A549 (cell line): ENCODE results near the gene SRP9. TPM values are rescaled to one million over a fixed set of nuclear protein-coding genes. Genes with fewer than 3 reads are reported as not detected.
A peak's percentile ranks its signal among the peaks of the same experiment; 100 is the strongest.

Source experiments
- ATAC-seq, 2 experiments: fragments of 200-7000 bp in 1 of 2; fragments of >200 bp in 1 of 2; cut with Nextera tagmentation in 1 of 2; cut with Tn5 transposase in 1 of 2; 3 replicates each; pipeline versions ENCODE4 v1.8.0 to v1.9.1; 2018 to 2020; ENCODE audit warnings: mild to moderate bottlenecking in 1 of 2, moderate library complexity in 1 of 2
- CTCF ChIA-PET: fragments of 300-600 bp; sonication (Branson Sonifier 250); formaldehyde crosslinking; extraction: SDS; loops from one replicate; lab custom pipeline; 2021; ENCODE audit warnings: antibody characterized with exemption, inconsistent platforms; lab: Yijun Ruan, JAX
- POLR2A ChIA-PET: fragments of 350-600 bp; formaldehyde crosslinking; extraction: SDS; loops from one replicate; lab custom pipeline; 2021; ENCODE audit warnings: antibody characterized with exemption, inconsistent platforms; lab: Yijun Ruan, JAX
- DNase-seq, 2 experiments: peaks; one replicate each; pipeline versions ENCODE4 v3.0.0 to v3.0.0-alpha.2; 2011 to 2016; ENCODE audit warnings: low read depth in 1 of 2, low spot score in 1 of 2
- FAIRE-seq: peaks from 2 replicates; lab custom pipeline; 2011; peaks lifted over from hg19 to GRCh38; lab: Jason Lieb, UNC
- H3K27ac ChIP-seq, 2 experiments: fragments of >200 bp; sonication (Bioruptor Twin); formaldehyde crosslinking; 3 replicates each; pipeline ENCODE4 v1.5.1; 2016 to 2017
- H3K4me1 ChIP-seq: fragments of >200 bp; sonication (Bioruptor Twin); formaldehyde crosslinking; 3 replicates; pipeline ENCODE4 v1.6.1; 2016
- H3K4me2 ChIP-seq: fragments of >200 bp; sonication (Bioruptor Twin); formaldehyde crosslinking; 3 replicates; pipeline ENCODE4 v1.6.1; 2016
- H3K4me3 ChIP-seq: fragments of >200 bp; sonication (Bioruptor Twin); formaldehyde crosslinking; 3 replicates; pipeline ENCODE4 v1.5.1; 2016
- H3K9me3 ChIP-seq: fragments of >200 bp; sonication (Bioruptor Twin); formaldehyde crosslinking; 3 replicates; pipeline ENCODE4 v1.6.1; 2016
- ESRRA ChIP-seq: fragments of 150-350 bp; IDR thresholded peaks from 2 replicates; pipeline ENCODE4 v1.6.1; 2014; ENCODE audit warnings: mild to moderate bottlenecking, low read length, borderline replicate concordance
- GATA3 ChIP-seq: IDR thresholded peaks from 2 replicates; pipeline ENCODE4 v1.6.1; 2012; ENCODE audit warnings: borderline replicate concordance
- HEYL ChIP-seq: fragments of 250-450 bp; sonication (Bioruptor Pico); IDR thresholded peaks from 2 replicates; pipeline ENCODE4 v1.8.0; 2021; ENCODE audit warnings: mild to moderate bottlenecking, moderate library complexity
- HOXB5 ChIP-seq: fragments of 250-450 bp; sonication (Bioruptor Pico); IDR thresholded peaks from 2 replicates; pipeline ENCODE4 v1.5.0; 2020; ENCODE audit warnings: mild to moderate bottlenecking, moderate library complexity
- JUNB ChIP-seq: fragments of >200 bp; sonication (Bioruptor Twin); formaldehyde crosslinking; IDR thresholded peaks from 2 replicates; pipeline ENCODE4 v1.6.1; 2016
- KDM1A ChIP-seq: fragments of 200-600 bp; sonication (generic); IDR thresholded peaks from 2 replicates; pipeline ENCODE4 v1.6.1; 2016; ENCODE audit warnings: low read depth, mild to moderate bottlenecking
- MAFK ChIP-seq: fragments of 450-650 bp; IDR thresholded peaks from 2 replicates; pipeline ENCODE4 v1.6.1; 2014; ENCODE audit not compliant: partially characterized antibody
- POLR2A ChIP-seq: IDR thresholded peaks from 2 replicates; pipeline ENCODE4 v1.6.1; 2012; ENCODE audit warnings: mild to moderate bottlenecking, low read length
- ZC3H11A ChIP-seq: fragments of 450-650 bp; IDR thresholded peaks from 2 replicates; pipeline ENCODE4 v1.6.1; 2014; ENCODE audit warnings: antibody characterized with exemption, mild to moderate bottlenecking
- ZFP36 ChIP-seq: fragments of 450-650 bp; IDR thresholded peaks from 2 replicates; pipeline ENCODE4 v1.6.1; 2014; ENCODE audit warnings: borderline replicate concordance; ENCODE audit not compliant: partially characterized antibody
- WGBS: methylation state at CpG from one replicate; pipeline ENCODE4 v1.1.6; 2017; ENCODE audit errors: missing lambda C conversion rate; 5-methylcytosine and 5-hydroxymethylcytosine counted together
- polyA plus RNA-seq, 4 experiments: library from polyadenylated mRNA; depleted of rRNA in 3 of 4; stranded (reverse); fragments of >200 nt; fragmentation: RNase III in 1 of 4; extraction: RNeasy Plus Mini Kit Qiagen cat#74134 plus additional on column Dnase treatment in 1 of 4; gene quantifications; 2 replicates in 3 of 4; 3 replicates in 1 of 4; pipeline ENCODE4 v1.2.3, GENCODE V29; 2011 to 2017
- TF ChIP-seq, protein P1 (sequence below): fragments of 250-450 bp; sonication (Bioruptor Pico); IDR thresholded peaks from 2 replicates; pipeline ENCODE4 v1.5.0; 2021; ENCODE audit warnings: mild to moderate bottlenecking, moderate library complexity, borderline replicate concordance
- TF ChIP-seq, protein P2 (sequence below): fragments of 150-350 bp; IDR thresholded peaks from 2 replicates; pipeline ENCODE4 v1.6.1; 2014; ENCODE audit warnings: low read depth, mild to moderate bottlenecking, low read length
- TF ChIP-seq, protein P3 (sequence below): IDR thresholded peaks from 2 replicates; pipeline ENCODE4 v1.6.1; 2012
- TF ChIP-seq, protein P4 (sequence below): fragments of >200 bp; sonication (Bioruptor Twin); formaldehyde crosslinking; IDR thresholded peaks from 3 replicates; pipeline ENCODE4 v1.6.1; 2016

Gene SRP9
- polyA plus RNA-seq, 2 of the 4 experiments (the other 2 are of a cell fraction) = 352 to 629 TPM

DNA sequence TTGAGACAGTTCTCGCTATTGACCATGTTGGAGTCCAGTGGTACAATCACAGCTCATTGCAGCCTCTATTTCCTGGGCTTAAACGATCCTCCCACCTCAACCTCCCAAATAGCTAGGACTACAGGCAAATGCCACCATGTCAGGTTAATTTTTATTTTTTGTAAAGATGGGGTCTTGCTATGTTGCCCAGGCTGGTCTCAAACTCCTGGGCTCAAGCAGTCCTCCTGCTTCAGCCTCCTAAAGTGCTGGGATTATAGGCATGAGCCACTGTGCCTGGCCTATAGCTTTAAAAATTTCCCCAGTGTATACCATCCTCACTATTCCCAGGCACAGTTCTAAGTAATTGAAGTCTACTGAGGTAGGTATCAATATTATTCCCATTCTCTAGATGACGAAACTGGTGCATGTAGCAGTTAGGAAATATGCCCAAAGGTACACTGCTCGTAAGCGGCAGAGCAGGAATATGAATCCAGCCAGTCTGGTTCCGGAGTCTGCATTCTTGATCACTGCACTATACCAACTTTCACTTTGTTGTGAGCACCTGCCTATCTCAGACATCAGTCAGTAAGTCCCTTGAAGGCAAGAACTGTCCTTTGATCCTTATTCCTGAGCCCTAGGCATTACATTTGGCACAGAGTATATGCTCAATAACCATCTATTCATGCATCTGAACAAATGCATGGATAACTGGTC, 11.5 kb upstream of the SRP9 start:
- POLR2A ChIA-PET = interaction anchor here (3.6 kb wide), 1 partner anchor 12 kb away, joined by 16 read pairs; the partner anchor contains the start of gene SRP9
- ATAC-seq = no peak

DNA sequence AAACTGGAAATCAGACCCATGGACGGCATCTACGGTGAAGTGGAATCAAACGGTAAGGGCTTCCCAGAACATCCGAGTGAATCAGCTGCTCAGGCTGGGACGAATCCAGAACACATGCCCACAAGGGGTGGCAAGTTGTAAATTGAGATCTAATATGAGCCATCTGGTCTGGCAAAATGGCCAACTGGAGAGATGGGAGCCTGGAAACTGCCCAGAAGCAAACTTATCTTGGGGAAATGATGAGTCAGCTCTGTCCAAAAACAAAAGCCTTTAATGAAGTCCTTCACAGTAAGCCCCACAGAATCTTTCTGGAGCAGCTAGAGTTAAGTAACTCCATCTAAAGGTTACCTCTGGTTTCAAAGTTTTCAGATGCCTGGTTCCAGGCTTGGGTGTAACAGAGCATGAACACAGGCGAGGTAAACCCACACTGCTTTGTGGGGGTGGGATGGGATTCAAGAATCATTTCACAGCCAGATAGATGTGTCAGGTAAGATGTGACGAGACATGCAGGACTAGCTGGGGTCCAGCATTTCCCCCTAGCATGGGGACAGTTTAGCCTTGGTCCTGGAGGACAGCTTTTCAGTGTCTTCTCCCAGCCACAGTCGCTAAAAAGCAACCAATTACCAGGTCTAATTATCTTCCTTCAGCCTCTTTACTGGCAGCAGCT, 10.5 kb upstream of the SRP9 start:
- TF ChIP-seq KDM1A (no peak), MAFK (peak; percentile 89)
- 85% methylated on average over 8 of the region's 8 CpGs for WGBS
- Histone ChIP-seq H3K4me1 (peaks cover 65% of the 10 kb centered on the region), H3K27ac (peak overlapping the region; percentile 52 to 75), H3K9me3 (no peaks in the 10 kb centered on the region), H3K4me2 (no peak overlapping the region), H3K4me3 (no peak overlapping the region)
- ChIA-PET POLR2A (interaction anchor here (1.8 to 3.6 kb wide), 2 partner anchors 11 to 112 kb away, joined by 5 to 16 read pairs; partner anchors contain the start of gene SRP9), CTCF (interaction anchor here (0.5 to 20.2 kb wide), 10 partner anchors 9 to 287 kb away, joined by 3 to 429 read pairs (median 4); partner anchors contain the start of gene SRP9)
- FAIRE-seq = no peak
- DNase-seq = no peak
- ATAC-seq = no peak

More for the DNA sequence above, 11.5 kb upstream of the SRP9 start:
- H3K9me3 ChIP-seq = no peaks in the 10 kb centered on the region
- no peak for FAIRE-seq
- peaks cover 62% of the 10 kb centered on the region for H3K4me1 ChIP-seq
- 92% methylated on average over 6 of the region's 6 CpGs for WGBS
- no peak overlapping the region for H3K4me2 ChIP-seq
- CTCF ChIA-PET = interaction anchor here (0.8 to 20.2 kb wide), 6 partner anchors 11 to 286 kb away, joined by 3 to 429 read pairs (median 4); partner anchors contain the start of gene SRP9
- no peak for DNase-seq
- H3K27ac ChIP-seq = peak overlapping the region in 1 of 2 experiments; percentile 75; a peak in 2 of 6 replicates
- H3K4me3 ChIP-seq = no peak overlapping the region
- TF ChIP-seq, protein P1, sequence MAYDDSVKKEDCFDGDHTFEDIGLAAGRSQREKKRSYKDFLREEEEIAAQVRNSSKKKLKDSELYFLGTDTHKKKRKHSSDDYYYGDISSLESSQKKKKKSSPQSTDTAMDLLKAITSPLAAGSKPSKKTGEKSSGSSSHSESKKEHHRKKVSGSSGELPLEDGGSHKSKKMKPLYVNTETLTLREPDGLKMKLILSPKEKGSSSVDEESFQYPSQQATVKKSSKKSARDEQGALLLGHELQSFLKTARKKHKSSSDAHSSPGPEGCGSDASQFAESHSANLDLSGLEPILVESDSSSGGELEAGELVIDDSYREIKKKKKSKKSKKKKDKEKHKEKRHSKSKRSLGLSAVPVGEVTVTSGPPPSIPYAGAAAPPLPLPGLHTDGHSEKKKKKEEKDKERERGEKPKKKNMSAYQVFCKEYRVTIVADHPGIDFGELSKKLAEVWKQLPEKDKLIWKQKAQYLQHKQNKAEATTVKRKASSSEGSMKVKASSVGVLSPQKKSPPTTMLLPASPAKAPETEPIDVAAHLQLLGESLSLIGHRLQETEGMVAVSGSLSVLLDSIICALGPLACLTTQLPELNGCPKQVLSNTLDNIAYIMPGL (CRISPR knock-in tag) = no peak
- TF ChIP-seq ESRRA (no peak), ZFP36 (no peak), HEYL (CRISPR knock-in tag) (no peak), POLR2A (no peak), JUNB (no peak), ZC3H11A (no peak)
- TF ChIP-seq, protein P2, sequence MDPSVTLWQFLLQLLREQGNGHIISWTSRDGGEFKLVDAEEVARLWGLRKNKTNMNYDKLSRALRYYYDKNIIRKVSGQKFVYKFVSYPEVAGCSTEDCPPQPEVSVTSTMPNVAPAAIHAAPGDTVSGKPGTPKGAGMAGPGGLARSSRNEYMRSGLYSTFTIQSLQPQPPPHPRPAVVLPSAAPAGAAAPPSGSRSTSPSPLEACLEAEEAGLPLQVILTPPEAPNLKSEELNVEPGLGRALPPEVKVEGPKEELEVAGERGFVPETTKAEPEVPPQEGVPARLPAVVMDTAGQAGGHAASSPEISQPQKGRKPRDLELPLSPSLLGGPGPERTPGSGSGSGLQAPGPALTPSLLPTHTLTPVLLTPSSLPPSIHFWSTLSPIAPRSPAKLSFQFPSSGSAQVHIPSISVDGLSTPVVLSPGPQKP = no peak
- TF ChIP-seq, protein P3, sequence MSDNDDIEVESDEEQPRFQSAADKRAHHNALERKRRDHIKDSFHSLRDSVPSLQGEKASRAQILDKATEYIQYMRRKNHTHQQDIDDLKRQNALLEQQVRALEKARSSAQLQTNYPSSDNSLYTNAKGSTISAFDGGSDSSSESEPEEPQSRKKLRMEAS = no peak

DNA sequence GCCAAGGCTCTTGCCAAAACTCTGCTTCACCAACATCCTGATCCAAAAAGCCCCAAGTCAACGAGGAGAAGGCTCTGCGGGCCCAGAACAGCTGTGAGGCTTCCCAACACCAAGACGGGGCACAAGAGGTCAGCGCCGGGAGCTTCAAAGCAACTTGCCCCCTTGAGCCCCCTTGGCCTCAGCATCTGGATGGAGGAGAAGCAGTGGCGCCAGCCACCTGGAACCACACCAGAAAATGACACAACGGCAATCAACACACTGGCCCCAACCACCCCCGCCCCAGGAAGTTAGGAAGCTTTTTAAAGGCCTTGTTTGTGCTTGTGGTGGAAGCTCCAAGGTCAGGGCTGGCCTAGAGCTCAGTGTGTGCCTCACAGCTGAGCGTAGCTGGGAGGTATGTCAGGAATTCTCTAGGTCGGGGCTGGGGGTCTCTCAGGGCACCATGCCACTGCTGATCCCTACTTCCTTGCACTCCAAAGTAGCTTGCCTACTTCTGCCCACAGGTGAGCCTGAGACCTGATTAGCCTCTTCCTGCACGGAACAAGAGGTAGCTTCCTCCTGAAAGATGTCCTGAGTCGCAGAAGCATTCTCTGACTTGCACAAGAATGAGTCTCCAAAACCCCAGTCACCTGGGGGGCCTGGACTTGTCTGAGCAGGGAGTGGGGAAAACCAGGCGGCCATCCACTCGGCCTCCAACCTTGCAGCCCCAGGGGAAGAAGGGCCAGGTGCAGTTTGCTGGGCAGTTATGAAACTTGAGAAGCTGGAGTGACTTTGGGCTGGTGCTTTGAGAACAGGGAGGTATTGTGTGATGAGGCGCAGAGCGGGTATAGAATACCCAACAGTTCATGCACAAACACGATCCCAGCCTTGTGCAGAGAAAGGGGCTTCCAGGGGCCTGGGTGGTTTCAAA, 9.7 kb upstream of the SRP9 start:
- POLR2A ChIA-PET = interaction anchor here (1.8 to 3.6 kb wide), 2 partner anchors 10 to 113 kb away, joined by 5 to 16 read pairs; partner anchors contain the start of gene SRP9
- TF ChIP-seq HOXB5 (CRISPR knock-in tag) (no peak), ZC3H11A (no peak), GATA3 (no peak)
- TF ChIP-seq, protein P4, sequence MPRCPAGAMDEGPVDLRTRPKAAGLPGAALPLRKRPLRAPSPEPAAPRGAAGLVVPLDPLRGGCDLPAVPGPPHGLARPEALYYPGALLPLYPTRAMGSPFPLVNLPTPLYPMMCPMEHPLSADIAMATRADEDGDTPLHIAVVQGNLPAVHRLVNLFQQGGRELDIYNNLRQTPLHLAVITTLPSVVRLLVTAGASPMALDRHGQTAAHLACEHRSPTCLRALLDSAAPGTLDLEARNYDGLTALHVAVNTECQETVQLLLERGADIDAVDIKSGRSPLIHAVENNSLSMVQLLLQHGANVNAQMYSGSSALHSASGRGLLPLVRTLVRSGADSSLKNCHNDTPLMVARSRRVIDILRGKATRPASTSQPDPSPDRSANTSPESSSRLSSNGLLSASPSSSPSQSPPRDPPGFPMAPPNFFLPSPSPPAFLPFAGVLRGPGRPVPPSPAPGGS = no peak
- TF ChIP-seq, all 56 proteins: peak for 0
- DNase-seq (no peak), FAIRE-seq (no peak), ATAC-seq (no peak)
- Histone ChIP-seq H3K4me2 (no peak overlapping the region), H3K4me1 (peaks cover 65% of the 10 kb centered on the region), H3K4me3 (no peak overlapping the region), H3K27ac (peak overlapping the region; percentile 52 to 75; a peak in 5 of 6 replicates), H3K9me3 (no peaks in the 10 kb centered on the region)
- 83% methylated on average over 15 of the region's 17 CpGs for WGBS
- CTCF ChIA-PET = interaction anchor here (0.9 to 20.2 kb wide), 11 partner anchors 9 to 288 kb away, joined by 3 to 429 read pairs (median 4); partner anchors contain the start of gene SRP9
